CD14-positive monocyte (primary cell): ENCODE data around the gene MED17. TPM values are rescaled to one million over a fixed set of nuclear protein-coding genes. Genes with fewer than 3 reads are reported as not detected.

Source experiments
- DNase-seq, 3 donors: peaks; one replicate each; pipeline ENCODE4 v3.0.0-alpha.2; 2011 to 2022
- H2AFZ ChIP-seq: 2 replicates; pipeline ENCODE4 v1.6.0; 2012; ENCODE audit warnings: mild to moderate bottlenecking, low read depth, low read length, inconsistent platforms; ENCODE audit not compliant: insufficient read depth, poor library complexity, severe bottlenecking
- H3K27ac ChIP-seq, 2 donors: 1 replicate in 1 of 2; 2 replicates in 1 of 2; pipeline ENCODE4 v1.5.1; 2012 to 2013; ENCODE audit warnings: low read length in 2 of 2, control low read depth in 1 of 2, inconsistent platforms in 1 of 2, low read depth in 1 of 2, mild to moderate bottlenecking in 1 of 2
- H3K27me3 ChIP-seq, 2 donors: one replicate each; pipeline versions ENCODE4 v1.6.0 to v1.6.1; 2011 to 2013; ENCODE audit warnings: low read length in 2 of 2; ENCODE audit not compliant: control insufficient read depth in 2 of 2, insufficient read depth in 2 of 2
- H3K36me3 ChIP-seq, 2 donors: replicated peaks in 1 of 2; 1 replicate in 1 of 2; 2 replicates in 1 of 2; pipeline versions ENCODE4 v1.5.1 to v1.6.1; 2012 to 2013; ENCODE audit warnings: low read length in 2 of 2, control low read depth in 1 of 2, inconsistent platforms in 1 of 2, mild to moderate bottlenecking in 1 of 2; ENCODE audit not compliant: insufficient read depth in 2 of 2, control insufficient read depth in 1 of 2
- H3K4me1 ChIP-seq, 2 donors: 1 replicate in 1 of 2; 2 replicates in 1 of 2; pipeline versions ENCODE4 v1.5.1 to v1.6.1; 2012 to 2013; ENCODE audit warnings: low read length in 2 of 2, control low read depth in 1 of 2, inconsistent platforms in 1 of 2, mild to moderate bottlenecking in 1 of 2, moderate library complexity in 1 of 2; ENCODE audit not compliant: insufficient read depth in 2 of 2, control insufficient read depth in 1 of 2
- H3K4me2 ChIP-seq: replicated peaks from 2 replicates; pipeline ENCODE3; 2012; ENCODE audit warnings: low read length, moderate library complexity, mild to moderate bottlenecking; ENCODE audit not compliant: poor library complexity, severe bottlenecking; ENCODE audit errors: extremely low read depth
- H3K4me3 ChIP-seq, 3 experiments: fragments of 200-600 bp in 1 of 3; sonication (generic) in 1 of 3; replicated peaks in 1 of 3; 1 replicate in 2 of 3; 2 replicates in 1 of 3; pipeline ENCODE4 v1.5.1; 2011 to 2013; ENCODE audit warnings: low read length in 3 of 3, mild to moderate bottlenecking in 3 of 3, control low read depth in 2 of 3, low read depth in 2 of 3, inconsistent platforms in 1 of 3, moderate library complexity in 1 of 3
- H3K79me2 ChIP-seq: 2 replicates; pipeline ENCODE4 v1.6.0; 2012; ENCODE audit warnings: mild to moderate bottlenecking, control low read depth, inconsistent platforms, low read length, moderate library complexity; ENCODE audit not compliant: insufficient read depth
- H3K9ac ChIP-seq: 2 replicates; pipeline ENCODE4 v1.6.0; 2017; ENCODE audit warnings: low read length, mild to moderate bottlenecking; ENCODE audit not compliant: insufficient read depth, poor library complexity, severe bottlenecking
- H3K9me3 ChIP-seq, 2 donors: replicated peaks in 1 of 2; 1 replicate in 1 of 2; 2 replicates in 1 of 2; pipeline versions ENCODE4 v1.5.1 to v1.6.1; 2012 to 2013; ENCODE audit warnings: low read length in 2 of 2, control low read depth in 1 of 2; ENCODE audit not compliant: control insufficient read depth in 1 of 2, insufficient read depth in 1 of 2
- H4K20me1 ChIP-seq: 2 replicates; pipeline ENCODE4 v1.6.0; 2012; ENCODE audit warnings: mild to moderate bottlenecking, low read length, control low read depth, moderate library complexity; ENCODE audit not compliant: insufficient read depth
- H3K27ac Mint-ChIP-seq, 7 donors: one replicate each; pipeline ENCODE4 v1.8.0; 2020; ENCODE audit warnings: mild to moderate bottlenecking in 7 of 7, mixed read lengths in 7 of 7, moderate library complexity in 6 of 7, inconsistent platforms in 2 of 7
- H3K27me3 Mint-ChIP-seq, 3 donors: one replicate each; pipeline ENCODE4 v1.8.0; 2021 to 2022; ENCODE audit warnings: low read depth in 3 of 3, mild to moderate bottlenecking in 3 of 3, mixed read lengths in 3 of 3, moderate library complexity in 3 of 3, inconsistent platforms in 1 of 3
- H3K36me3 Mint-ChIP-seq, 2 donors: one replicate each; pipeline ENCODE4 v1.8.0; 2020; ENCODE audit warnings: mixed read lengths in 2 of 2, inconsistent platforms in 1 of 2, mild to moderate bottlenecking in 1 of 2
- H3K4me1 Mint-ChIP-seq: one replicate; pipeline ENCODE4 v1.8.0; 2020; ENCODE audit warnings: mild to moderate bottlenecking, mixed read lengths
- H3K4me3 Mint-ChIP-seq, 2 donors: one replicate each; pipeline ENCODE4 v1.8.0; 2020; ENCODE audit warnings: mild to moderate bottlenecking in 2 of 2, mixed read lengths in 2 of 2, moderate library complexity in 1 of 2
- H3K9me3 Mint-ChIP-seq, 7 donors: one replicate each; pipeline ENCODE4 v1.8.0; 2020 to 2022; ENCODE audit warnings: mixed read lengths in 7 of 7, mild to moderate bottlenecking in 6 of 7, moderate library complexity in 6 of 7, inconsistent platforms in 2 of 7
- CTCF ChIP-seq: fragments of 200-600 bp; IDR thresholded peaks from one replicate; pipeline ENCODE4 v1.8.0; 2022; ENCODE audit warnings: antibody characterized with exemption, mild to moderate bottlenecking
- WGBS: methylation state at CpG from one replicate; pipeline ENCODE4 v1.1.5; 2013; ENCODE audit warnings: missing lambda C conversion rate; ENCODE audit not compliant: insufficient coverage; 5-methylcytosine and 5-hydroxymethylcytosine counted together
- intact Hi-C, 2 donors: fragments of 100-400 bp; cut with micrococcal nuclease; formaldehyde crosslinking; loops; one replicate each; pipeline versions ENCODE4 v1.15.0 to v1.15.1; 2023
- polyA plus RNA-seq, 3 donors: library from polyadenylated mRNA; depleted of rRNA in 1 of 3; unstranded in 2 of 3; stranded (reverse) in 1 of 3; fragments of 300-500 nt in 2 of 3; fragments of >200 nt in 1 of 3; fragmentation: Illumina TruSeq in 2 of 3; gene quantifications; 1 replicate in 2 of 3; 2 replicates in 1 of 3; pipeline ENCODE4 v1.2.3, GENCODE V29; 2012 to 2021

The MED17 gene
- polyA plus RNA-seq, 3 donors = 3.4 to 12.8 (median 4.4) TPM

- Histone ChIP-seq H3K4me2 (no peak overlapping the region), H2AFZ (no peak overlapping the region), H3K79me2 (no peaks in the 10 kb centered on the region), H3K9me3 (no peaks in the 10 kb centered on the region), H4K20me1 (no peaks in the 10 kb centered on the region), H3K27me3 (no peaks in the 10 kb centered on the region), H3K4me3 (no peak overlapping the region), H3K9ac (no peak overlapping the region), H3K36me3 (no peaks in the 10 kb centered on the region), H3K27ac (no peak overlapping the region), H3K4me1 (no peaks in the 10 kb centered on the region)
- 100% methylated on average over 1 of the region's 2 CpGs for WGBS
- no peak for DNase-seq
- Mint-ChIP-seq H3K27me3 (peaks cover 0 to 2% (median 2%) of the 10 kb centered on the region in 3 donors), H3K4me3 (no peak overlapping the region), H3K36me3 (no peaks in the 10 kb centered on the region), H3K4me1 (no peaks in the 10 kb centered on the region), H3K9me3 (peaks cover 0 to 2% (median 0%) of the 10 kb centered on the region in 7 donors), H3K27ac (no peak overlapping the region)
- no peak for TF ChIP-seq CTCF
- intact Hi-C loops = no loop called here
Observed at GRCh38 chr11:93840180-93840579, 56.1 kb downstream of the MED17 start.

GRCh38 chr11:93840981-93841380 is 56.9 kb downstream of the MED17 start:
- Histone ChIP-seq H4K20me1 (no peaks in the 10 kb centered on the region), H2AFZ (no peak overlapping the region), H3K79me2 (no peaks in the 10 kb centered on the region), H3K9ac (no peak overlapping the region), H3K36me3 (no peaks in the 10 kb centered on the region), H3K4me2 (no peak overlapping the region), H3K4me3 (no peak overlapping the region), H3K27ac (no peak overlapping the region), H3K27me3 (no peaks in the 10 kb centered on the region), H3K4me1 (no peaks in the 10 kb centered on the region), H3K9me3 (no peaks in the 10 kb centered on the region)
- Mint-ChIP-seq H3K27ac (no peak overlapping the region), H3K27me3 (peaks cover 0 to 2% (median 2%) of the 10 kb centered on the region in 3 donors), H3K9me3 (peaks cover 0 to 2% (median 0%) of the 10 kb centered on the region in 7 donors), H3K36me3 (no peaks in the 10 kb centered on the region), H3K4me3 (no peak overlapping the region), H3K4me1 (no peaks in the 10 kb centered on the region)
- no peak for TF ChIP-seq CTCF
- WGBS = 55% methylated on average over 2 of the region's 3 CpGs
- intact Hi-C loops = no loop called here
- DNase-seq = no peak
